Keratinocyte (primary cell): Measurements from ENCODE around the gene OSBPL8. TPM values are rescaled to one million over a fixed set of nuclear protein-coding genes. Genes with fewer than 3 reads are reported as not detected.
"Not testable (repeated sequence)": the region's sequence is repeated elsewhere in the genome, so short reads cannot be mapped to it uniquely, and the experiment has no call there.

Experiments
- DNase-seq: peaks from one replicate; pipeline ENCODE4 v3.0.0-alpha.2; 2011; ENCODE audit warnings: low read depth, missing footprints, low spot score
- FAIRE-seq: peaks from 2 replicates; lab custom pipeline; 2011; peaks lifted over from hg19 to GRCh38; lab: Jason Lieb, UNC
- H2AFZ ChIP-seq: 2 replicates; pipeline ENCODE4 v1.6.0; 2012; ENCODE audit warnings: low read length, control low read depth, inconsistent platforms; ENCODE audit not compliant: control insufficient read depth
- H3K27ac ChIP-seq: 2 replicates; pipeline ENCODE4 v1.5.1; 2011; ENCODE audit warnings: low read length; ENCODE audit not compliant: control insufficient read depth, insufficient read depth
- H3K27me3 ChIP-seq: 3 replicates; pipeline ENCODE4 v1.6.0; 2011; ENCODE audit warnings: low read length; ENCODE audit not compliant: control insufficient read depth, insufficient read depth; ENCODE audit errors: extremely low read depth
- H3K36me3 ChIP-seq, 2 experiments: 2 replicates in 1 of 2; 3 replicates in 1 of 2; pipeline ENCODE4 v1.5.1; 2011; ENCODE audit warnings: low read length in 2 of 2, mild to moderate bottlenecking in 1 of 2; ENCODE audit not compliant: control insufficient read depth in 2 of 2, insufficient read depth in 2 of 2; ENCODE audit errors: extremely low read depth in 1 of 2
- H3K4me1 ChIP-seq: 3 replicates; pipeline ENCODE4 v1.5.1; 2011; ENCODE audit warnings: low read length; ENCODE audit not compliant: control insufficient read depth, insufficient read depth; ENCODE audit errors: extremely low read depth
- H3K4me2 ChIP-seq: 3 replicates; pipeline ENCODE4 v1.6.0; 2011; ENCODE audit warnings: low read depth, low read length; ENCODE audit not compliant: control insufficient read depth, insufficient read depth; ENCODE audit errors: extremely low read depth
- H3K4me3 ChIP-seq, 3 experiments: fragments of 200-600 bp in 1 of 3; sonication (generic) in 1 of 3; 2 replicates in 2 of 3; 3 replicates in 1 of 3; pipeline ENCODE4 v1.5.1; 2011 to 2016; ENCODE audit warnings: low read length in 3 of 3, mild to moderate bottlenecking in 3 of 3, control low read depth in 2 of 3, inconsistent platforms in 1 of 3, low read depth in 1 of 3, mixed read lengths in 1 of 3, mixed run types in 1 of 3, moderate library complexity in 1 of 3; ENCODE audit not compliant: control insufficient read depth in 2 of 3, insufficient read depth in 2 of 3; ENCODE audit errors: extremely low read depth in 1 of 3
- H3K79me2 ChIP-seq: 2 replicates; pipeline ENCODE4 v1.6.0; 2012; ENCODE audit warnings: low read length; ENCODE audit not compliant: control insufficient read depth, insufficient read depth
- H3K9ac ChIP-seq: 3 replicates; pipeline ENCODE4 v1.6.0; 2011; ENCODE audit warnings: low read length; ENCODE audit not compliant: control insufficient read depth, insufficient read depth; ENCODE audit errors: extremely low read depth
- H3K9me1 ChIP-seq: 3 replicates; pipeline ENCODE4 v1.6.0; 2011; ENCODE audit warnings: low read length; ENCODE audit not compliant: control insufficient read depth, insufficient read depth; ENCODE audit errors: extremely low read depth
- H3K9me3 ChIP-seq: 2 replicates; pipeline ENCODE4 v1.5.1; 2012; ENCODE audit warnings: low read depth, low read length; ENCODE audit not compliant: control insufficient read depth
- H4K20me1 ChIP-seq: 3 replicates; pipeline ENCODE4 v1.6.0; 2011; ENCODE audit warnings: low read length; ENCODE audit not compliant: control insufficient read depth, insufficient read depth; ENCODE audit errors: extremely low read depth
- EZH2 ChIP-seq: IDR thresholded peaks from one replicate; pipeline ENCODE4 v1.6.1; 2012; ENCODE audit warnings: inconsistent platforms, mild to moderate bottlenecking, low read length, moderate library complexity
- dilution Hi-C: fragments of 300-500 bp; cut with MboI; formaldehyde crosslinking; loops from one replicate; pipeline ENCODE4 v1.7.0; 2020; ENCODE audit warnings: low sequenced_read_pairs; ENCODE audit not compliant: extremely low pct_ligation_motif_present
- polyA plus RNA-seq, 5 experiments: library from polyadenylated mRNA; depleted of rRNA in 3 of 5; stranded (reverse) in 3 of 5; stranded (forward) in 1 of 5; unstranded in 1 of 5; fragments of >200 nt; gene quantifications; 1 replicate in 1 of 5; 2 replicates in 3 of 5; 3 replicates in 1 of 5; pipeline versions ENCODE4 v1.2.1 to v1.2.3, GENCODE V29; 2011 to 2012; ENCODE audit warnings: missing spikeins in 2 of 5, low read depth in 1 of 5, low replicate concordance in 1 of 5
- TF ChIP-seq, protein P1 (sequence below), 3 experiments: IDR thresholded peaks in 1 of 3; conservative IDR thresholded peaks in 1 of 3; optimal IDR thresholded peaks in 1 of 3; 2 replicates in 2 of 3; 3 replicates in 1 of 3; pipeline versions ENCODE3 to v1.5.1; 2011; ENCODE audit warnings: low read length in 3 of 3, mild to moderate bottlenecking in 3 of 3, moderate library complexity in 2 of 3, control low read depth in 1 of 3, inconsistent platforms in 1 of 3; ENCODE audit not compliant: insufficient read depth in 2 of 3; ENCODE audit errors: extremely low read depth in 1 of 3

The OSBPL8 gene
- polyA plus RNA-seq, 1 donor (not counting 4 experiments of a cell fraction or from before 2014, with no cell fraction given) = 33.7 TPM

GRCh38 chr12:76518699-76519098 lies 40.9 kb downstream of the OSBPL8 start:
- Histone ChIP-seq H4K20me1 (no peaks in the 10 kb centered on the region), H3K9me1 (no peaks in the 10 kb centered on the region), H3K9me3 (no peaks in the 10 kb centered on the region), H3K27ac (no peak overlapping the region), H3K4me1 (no peaks in the 10 kb centered on the region), H3K36me3 (peaks cover 0 to 2% of the 10 kb centered on the region in 2 experiments), H3K4me2 (no peak overlapping the region), H3K27me3 (no peaks in the 10 kb centered on the region), H3K79me2 (peaks cover 20% of the 10 kb centered on the region), H2AFZ (no peak overlapping the region), H3K9ac (no peak overlapping the region), H3K4me3 (no peak overlapping the region)
- TF ChIP-seq, protein P1, sequence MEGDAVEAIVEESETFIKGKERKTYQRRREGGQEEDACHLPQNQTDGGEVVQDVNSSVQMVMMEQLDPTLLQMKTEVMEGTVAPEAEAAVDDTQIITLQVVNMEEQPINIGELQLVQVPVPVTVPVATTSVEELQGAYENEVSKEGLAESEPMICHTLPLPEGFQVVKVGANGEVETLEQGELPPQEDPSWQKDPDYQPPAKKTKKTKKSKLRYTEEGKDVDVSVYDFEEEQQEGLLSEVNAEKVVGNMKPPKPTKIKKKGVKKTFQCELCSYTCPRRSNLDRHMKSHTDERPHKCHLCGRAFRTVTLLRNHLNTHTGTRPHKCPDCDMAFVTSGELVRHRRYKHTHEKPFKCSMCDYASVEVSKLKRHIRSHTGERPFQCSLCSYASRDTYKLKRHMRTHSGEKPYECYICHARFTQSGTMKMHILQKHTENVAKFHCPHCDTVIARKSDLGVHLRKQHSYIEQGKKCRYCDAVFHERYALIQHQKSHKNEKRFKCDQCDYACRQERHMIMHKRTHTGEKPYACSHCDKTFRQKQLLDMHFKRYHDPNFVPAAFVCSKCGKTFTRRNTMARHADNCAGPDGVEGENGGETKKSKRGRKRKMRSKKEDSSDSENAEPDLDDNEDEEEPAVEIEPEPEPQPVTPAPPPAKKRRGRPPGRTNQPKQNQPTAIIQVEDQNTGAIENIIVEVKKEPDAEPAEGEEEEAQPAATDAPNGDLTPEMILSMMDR (optimal IDR thresholded peaks at IDR 0.05 in 1 of 3, IDR thresholded peaks at IDR 0.05 in 1 of 3, conservative IDR thresholded peaks at IDR 0.05 in 1 of 3; ENCODE audit: extremely low read depth in 1 of 3, insufficient read depth in 2 of 3, low read length in 3 of 3) = no peak
- no peak for TF ChIP-seq EZH2
- DNase-seq = no peak
- no peak for FAIRE-seq
- dilution Hi-C loops = no loop called here

DNA sequence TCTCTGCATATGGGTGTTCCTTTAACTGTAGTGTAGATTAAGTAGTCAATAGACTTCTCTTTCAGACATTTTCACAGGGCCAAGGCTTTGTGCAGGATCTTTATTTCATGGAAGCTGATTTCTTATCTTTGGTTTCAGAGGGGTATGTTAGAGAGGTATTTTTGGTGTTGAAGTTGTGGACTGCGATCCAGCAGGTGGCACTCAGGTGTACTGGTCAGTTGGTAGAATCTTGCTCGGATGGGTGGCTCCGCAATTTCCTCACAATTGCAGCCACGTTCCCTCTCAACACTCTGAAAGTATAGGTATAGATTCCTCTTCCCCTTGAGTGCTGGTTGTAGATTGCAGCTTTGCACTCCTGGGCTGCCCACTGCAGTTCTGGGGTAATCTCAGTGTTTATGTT lies 44.3 kb downstream of the OSBPL8 start:
- Histone ChIP-seq H3K27me3 (no peaks in the 10 kb centered on the region), H3K9ac (no peak overlapping the region), H3K4me1 (no peaks in the 10 kb centered on the region), H3K36me3 (no peaks in the 10 kb centered on the region), H3K9me1 (no peaks in the 10 kb centered on the region), H2AFZ (no peak overlapping the region), H4K20me1 (no peaks in the 10 kb centered on the region), H3K79me2 (peaks cover 12% of the 10 kb centered on the region), H3K4me3 (no peak overlapping the region), H3K9me3 (no peaks in the 10 kb centered on the region), H3K4me2 (no peak overlapping the region), H3K27ac (no peak overlapping the region)
- FAIRE-seq = peak; percentile 13
- dilution Hi-C loops = no loop called here
- DNase-seq = no peak
- TF ChIP-seq, protein P1 (optimal IDR thresholded peaks at IDR 0.05 in 1 of 3, IDR thresholded peaks at IDR 0.05 in 1 of 3, conservative IDR thresholded peaks at IDR 0.05 in 1 of 3; ENCODE audit: extremely low read depth in 1 of 3, insufficient read depth in 2 of 3, low read length in 3 of 3) = peak in 1 of 3 experiments; percentile 6
- no peak for TF ChIP-seq EZH2

GRCh38 chr12:76511116-76511716 lies 48.4 kb downstream of the OSBPL8 start:
- H3K4me3 ChIP-seq, FAIRE-seq, H3K9me3 ChIP-seq: not testable (repeated sequence)

More at GRCh38 chr12:76511116-76511716, 48.4 kb downstream of the OSBPL8 start:
- H3K4me1 ChIP-seq, H3K9me1 ChIP-seq, DNase-seq, H3K79me2 ChIP-seq, H3K36me3 ChIP-seq, H3K4me2 ChIP-seq, H4K20me1 ChIP-seq, H3K27me3 ChIP-seq, H3K9ac ChIP-seq, H2AFZ ChIP-seq, dilution Hi-C loops, H3K27ac ChIP-seq: not testable (repeated sequence)
